Measurements from ENCODE around the gene ARL15.

- no peak for TF ChIP-seq CTCF (IDR thresholded peaks at IDR 0.05)
- TF ChIP-seq EZH2 (IDR thresholded peaks at IDR 0.05; ENCODE audit: borderline replicate concordance, insufficient read depth, low read depth, low read length, poor library complexity, severe bottlenecking): no peak
Measured at GRCh38 chr5:53923961-53924360, 386.4 kb downstream of the ARL15 start.

Measured in B cell (primary cell).